ENCODE measurements around the gene NLGN2. TPM values are rescaled to one million over a fixed set of nuclear protein-coding genes. Genes with fewer than 3 reads are reported as not detected.

Gene NLGN2
- total RNA-seq, 1 experiment from 2014 or later = 76.7 TPM

DNA sequence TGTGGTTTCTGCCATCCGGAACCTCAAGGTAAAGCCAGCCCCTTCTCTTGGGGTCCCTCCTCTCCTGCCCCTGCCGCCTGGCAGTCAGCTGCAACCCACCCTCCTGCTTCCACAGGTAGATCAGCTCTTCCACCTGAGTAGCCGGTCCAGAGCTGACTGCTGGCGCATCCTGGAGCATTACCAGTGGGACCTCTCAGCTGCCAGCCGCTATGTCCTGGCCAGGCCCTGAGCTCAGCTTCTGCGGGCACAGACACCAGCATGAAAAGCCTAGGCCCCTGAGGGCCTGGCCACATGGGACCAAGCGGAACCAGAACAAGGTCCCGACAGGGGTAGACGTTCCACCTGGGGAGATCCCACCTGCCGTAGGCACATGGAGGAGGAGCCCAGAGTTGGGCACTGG is 18.8 kb upstream of the NLGN2 start:
- Mint-ChIP-seq H3K4me3 (no peak overlapping the region), H3K27ac (no peak overlapping the region), H3K36me3 (peaks cover 20% of the 10 kb centered on the region), H3K4me1 (peaks cover 10% of the 10 kb centered on the region), H3K9me3 (no peaks in the 10 kb centered on the region), H3K27me3 (ENCODE audit: low read depth) (no peaks in the 10 kb centered on the region)
- DNase-seq (ENCODE audit: low spot score) = no peak
- ChIA-PET POLR2A (no interaction called here), CTCF (no interaction called here)
- TF ChIP-seq, protein P1, sequence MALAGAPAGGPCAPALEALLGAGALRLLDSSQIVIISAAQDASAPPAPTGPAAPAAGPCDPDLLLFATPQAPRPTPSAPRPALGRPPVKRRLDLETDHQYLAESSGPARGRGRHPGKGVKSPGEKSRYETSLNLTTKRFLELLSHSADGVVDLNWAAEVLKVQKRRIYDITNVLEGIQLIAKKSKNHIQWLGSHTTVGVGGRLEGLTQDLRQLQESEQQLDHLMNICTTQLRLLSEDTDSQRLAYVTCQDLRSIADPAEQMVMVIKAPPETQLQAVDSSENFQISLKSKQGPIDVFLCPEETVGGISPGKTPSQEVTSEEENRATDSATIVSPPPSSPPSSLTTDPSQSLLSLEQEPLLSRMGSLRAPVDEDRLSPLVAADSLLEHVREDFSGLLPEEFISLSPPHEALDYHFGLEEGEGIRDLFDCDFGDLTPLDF (CRISPR knock-in tag; IDR thresholded peaks at IDR 0.05) = no peak
- TF ChIP-seq SMAD4 (CRISPR knock-in tag; IDR thresholded peaks at IDR 0.05) = no peak
- TF ChIP-seq SOX15 (CRISPR knock-in tag; IDR thresholded peaks at IDR 0.05) = no peak
- no peak for TF ChIP-seq SMAD3 (CRISPR knock-in tag; IDR thresholded peaks at IDR 0.05; ENCODE audit: borderline replicate concordance)
- no peak for TF ChIP-seq ELF4 (CRISPR knock-in tag; IDR thresholded peaks at IDR 0.05; ENCODE audit: low read depth)
- no peak for TF ChIP-seq ZNF138 (CRISPR knock-in tag; conservative IDR thresholded peaks at IDR 0.05)
- TF ChIP-seq, protein P2, sequence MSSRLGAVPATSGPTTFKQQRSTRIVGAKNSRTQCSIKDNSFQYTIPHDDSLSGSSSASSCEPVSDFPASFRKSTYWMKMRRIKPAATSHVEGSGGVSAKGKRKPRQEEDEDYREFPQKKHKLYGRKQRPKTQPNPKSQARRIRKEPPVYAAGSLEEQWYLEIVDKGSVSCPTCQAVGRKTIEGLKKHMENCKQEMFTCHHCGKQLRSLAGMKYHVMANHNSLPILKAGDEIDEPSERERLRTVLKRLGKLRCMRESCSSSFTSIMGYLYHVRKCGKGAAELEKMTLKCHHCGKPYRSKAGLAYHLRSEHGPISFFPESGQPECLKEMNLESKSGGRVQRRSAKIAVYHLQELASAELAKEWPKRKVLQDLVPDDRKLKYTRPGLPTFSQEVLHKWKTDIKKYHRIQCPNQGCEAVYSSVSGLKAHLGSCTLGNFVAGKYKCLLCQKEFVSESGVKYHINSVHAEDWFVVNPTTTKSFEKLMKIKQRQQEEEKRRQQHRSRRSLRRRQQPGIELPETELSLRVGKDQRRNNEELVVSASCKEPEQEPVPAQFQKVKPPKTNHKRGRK (CRISPR knock-in tag; IDR thresholded peaks at IDR 0.05; ENCODE audit: borderline replicate concordance) = no peak
- TF ChIP-seq, protein P3, sequence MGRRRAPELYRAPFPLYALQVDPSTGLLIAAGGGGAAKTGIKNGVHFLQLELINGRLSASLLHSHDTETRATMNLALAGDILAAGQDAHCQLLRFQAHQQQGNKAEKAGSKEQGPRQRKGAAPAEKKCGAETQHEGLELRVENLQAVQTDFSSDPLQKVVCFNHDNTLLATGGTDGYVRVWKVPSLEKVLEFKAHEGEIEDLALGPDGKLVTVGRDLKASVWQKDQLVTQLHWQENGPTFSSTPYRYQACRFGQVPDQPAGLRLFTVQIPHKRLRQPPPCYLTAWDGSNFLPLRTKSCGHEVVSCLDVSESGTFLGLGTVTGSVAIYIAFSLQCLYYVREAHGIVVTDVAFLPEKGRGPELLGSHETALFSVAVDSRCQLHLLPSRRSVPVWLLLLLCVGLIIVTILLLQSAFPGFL (CRISPR knock-in tag; IDR thresholded peaks at IDR 0.05; ENCODE audit: borderline replicate concordance) = no peak
- TF ChIP-seq TP53 (CRISPR knock-in tag; IDR thresholded peaks at IDR 0.05) = no peak
- TF ChIP-seq, protein P4, sequence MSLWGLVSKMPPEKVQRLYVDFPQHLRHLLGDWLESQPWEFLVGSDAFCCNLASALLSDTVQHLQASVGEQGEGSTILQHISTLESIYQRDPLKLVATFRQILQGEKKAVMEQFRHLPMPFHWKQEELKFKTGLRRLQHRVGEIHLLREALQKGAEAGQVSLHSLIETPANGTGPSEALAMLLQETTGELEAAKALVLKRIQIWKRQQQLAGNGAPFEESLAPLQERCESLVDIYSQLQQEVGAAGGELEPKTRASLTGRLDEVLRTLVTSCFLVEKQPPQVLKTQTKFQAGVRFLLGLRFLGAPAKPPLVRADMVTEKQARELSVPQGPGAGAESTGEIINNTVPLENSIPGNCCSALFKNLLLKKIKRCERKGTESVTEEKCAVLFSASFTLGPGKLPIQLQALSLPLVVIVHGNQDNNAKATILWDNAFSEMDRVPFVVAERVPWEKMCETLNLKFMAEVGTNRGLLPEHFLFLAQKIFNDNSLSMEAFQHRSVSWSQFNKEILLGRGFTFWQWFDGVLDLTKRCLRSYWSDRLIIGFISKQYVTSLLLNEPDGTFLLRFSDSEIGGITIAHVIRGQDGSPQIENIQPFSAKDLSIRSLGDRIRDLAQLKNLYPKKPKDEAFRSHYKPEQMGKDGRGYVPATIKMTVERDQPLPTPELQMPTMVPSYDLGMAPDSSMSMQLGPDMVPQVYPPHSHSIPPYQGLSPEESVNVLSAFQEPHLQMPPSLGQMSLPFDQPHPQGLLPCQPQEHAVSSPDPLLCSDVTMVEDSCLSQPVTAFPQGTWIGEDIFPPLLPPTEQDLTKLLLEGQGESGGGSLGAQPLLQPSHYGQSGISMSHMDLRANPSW (CRISPR knock-in tag; conservative IDR thresholded peaks at IDR 0.05; ENCODE audit: low read depth) = no peak
- TF ChIP-seq, protein P5, sequence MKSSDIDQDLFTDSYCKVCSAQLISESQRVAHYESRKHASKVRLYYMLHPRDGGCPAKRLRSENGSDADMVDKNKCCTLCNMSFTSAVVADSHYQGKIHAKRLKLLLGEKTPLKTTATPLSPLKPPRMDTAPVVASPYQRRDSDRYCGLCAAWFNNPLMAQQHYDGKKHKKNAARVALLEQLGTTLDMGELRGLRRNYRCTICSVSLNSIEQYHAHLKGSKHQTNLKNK (CRISPR knock-in tag; IDR thresholded peaks at IDR 0.05) = no peak
- TF ChIP-seq HMGA2 (CRISPR knock-in tag; IDR thresholded peaks at IDR 0.05) = no peak
- no peak for TF ChIP-seq ZNF317 (CRISPR knock-in tag; IDR thresholded peaks at IDR 0.05; ENCODE audit: borderline replicate concordance, low read depth)
- no peak for TF ChIP-seq ZNF423 (CRISPR knock-in tag; IDR thresholded peaks at IDR 0.05)
- no peak for TF ChIP-seq FOXK1 (CRISPR knock-in tag; IDR thresholded peaks at IDR 0.05)
- TF ChIP-seq CREB1 (CRISPR knock-in tag; IDR thresholded peaks at IDR 0.05) = no peak
- no peak for ATAC-seq

DNA sequence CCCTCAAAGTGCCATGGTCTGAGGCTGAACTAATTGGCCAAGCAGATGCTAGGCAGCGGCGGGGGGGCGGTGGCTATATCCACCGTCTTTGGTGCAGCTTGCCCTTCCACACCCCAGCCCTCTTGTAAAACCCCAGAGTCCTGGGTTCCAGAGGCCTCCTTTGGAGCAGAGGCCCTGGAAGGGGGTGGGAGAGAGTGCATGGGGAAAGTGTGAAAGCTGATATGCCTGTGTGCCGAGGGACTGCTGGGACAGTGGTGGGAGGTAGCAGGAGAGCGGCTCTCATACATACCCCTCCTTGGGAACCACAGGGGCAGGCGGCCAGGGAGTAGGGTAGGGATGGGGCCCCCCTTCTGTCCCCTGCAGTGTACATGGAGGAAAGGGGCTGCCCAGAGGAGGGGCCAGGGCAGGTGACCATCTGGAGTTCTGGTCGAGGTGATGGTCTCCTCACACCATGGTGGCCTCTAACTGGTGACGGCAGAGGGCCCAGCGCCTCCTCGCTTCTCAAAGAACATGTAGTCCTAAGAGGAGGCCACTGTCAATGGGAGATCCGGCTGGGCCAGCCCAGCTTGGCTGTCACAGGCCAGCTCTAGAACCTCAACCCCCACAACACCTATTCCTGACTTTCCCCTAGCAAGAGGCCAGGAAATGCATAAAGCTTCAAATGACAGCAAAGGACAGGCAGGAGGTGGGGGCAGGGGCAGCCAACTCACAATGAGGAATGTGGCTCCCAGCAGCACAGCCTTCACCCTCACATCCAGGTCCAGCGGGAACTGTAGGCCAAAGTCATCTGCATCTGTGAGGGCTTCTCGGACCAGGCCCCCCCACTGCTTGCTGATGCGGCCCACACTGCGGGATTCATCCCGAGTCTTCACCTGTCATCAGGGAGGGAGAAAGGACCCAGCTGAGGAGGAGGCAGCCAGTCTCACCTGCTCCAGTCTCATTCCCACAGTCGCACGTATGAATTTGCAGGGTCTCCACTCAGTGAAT is 17.4 kb upstream of the NLGN2 start:
- POLR2A ChIA-PET = no interaction called here
- Mint-ChIP-seq H3K27me3 (ENCODE audit: low read depth) (no peaks in the 10 kb centered on the region; the same call in 1 of the 2 replicates), H3K36me3 (peaks cover 20% of the 10 kb centered on the region), H3K4me3 (no peak overlapping the region), H3K27ac (no peak overlapping the region), H3K4me1 (peaks cover 11% of the 10 kb centered on the region), H3K9me3 (no peaks in the 10 kb centered on the region)
- CTCF ChIA-PET = no interaction called here
- DNase-seq (ENCODE audit: low spot score) (no peak), ATAC-seq (no peak)
- TF ChIP-seq, protein P6, sequence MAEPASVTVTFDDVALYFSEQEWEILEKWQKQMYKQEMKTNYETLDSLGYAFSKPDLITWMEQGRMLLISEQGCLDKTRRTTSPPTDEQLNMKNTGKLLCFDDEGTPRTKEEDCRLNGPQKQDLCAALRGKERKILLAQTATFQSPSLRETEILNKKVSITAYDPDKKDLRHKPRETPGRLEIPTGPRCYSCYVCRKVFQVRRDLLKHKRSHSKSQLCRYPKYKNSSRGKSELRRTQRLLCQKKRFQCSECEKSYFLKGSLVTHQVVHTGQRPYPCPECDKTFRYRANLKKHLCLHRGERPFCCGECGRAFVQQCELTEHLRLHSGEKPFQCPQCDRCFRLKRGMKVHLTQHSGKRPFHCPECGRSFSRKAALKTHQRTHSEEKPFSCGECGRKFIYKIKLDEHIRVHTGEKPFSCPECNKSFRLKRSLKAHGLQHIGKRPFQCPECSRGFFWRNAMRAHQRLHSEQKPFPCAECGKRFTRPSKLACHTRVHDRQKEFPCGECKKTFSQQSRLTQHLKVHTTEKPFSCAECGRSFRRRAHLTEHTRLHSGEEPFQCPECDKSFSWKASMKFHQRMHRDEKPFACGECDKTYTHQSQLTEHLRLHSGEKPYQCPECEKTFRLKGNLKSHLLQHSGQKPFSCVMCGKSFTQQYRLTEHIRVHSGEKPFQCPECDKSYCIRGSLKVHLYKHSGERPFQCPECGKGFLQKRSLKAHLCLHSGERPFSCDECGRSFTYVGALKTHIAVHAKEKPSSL (CRISPR knock-in tag; conservative IDR thresholded peaks at IDR 0.05) = no peak
- no peak for TF ChIP-seq RORB (CRISPR knock-in tag; IDR thresholded peaks at IDR 0.05)
- no peak for TF ChIP-seq JUN (CRISPR knock-in tag; IDR thresholded peaks at IDR 0.05)
- TF ChIP-seq ESRRA (CRISPR knock-in tag; IDR thresholded peaks at IDR 0.05; ENCODE audit: borderline replicate concordance) = no peak
- no peak for TF ChIP-seq ZNF317 (CRISPR knock-in tag; IDR thresholded peaks at IDR 0.05; ENCODE audit: borderline replicate concordance, low read depth)
- TF ChIP-seq, protein P7, sequence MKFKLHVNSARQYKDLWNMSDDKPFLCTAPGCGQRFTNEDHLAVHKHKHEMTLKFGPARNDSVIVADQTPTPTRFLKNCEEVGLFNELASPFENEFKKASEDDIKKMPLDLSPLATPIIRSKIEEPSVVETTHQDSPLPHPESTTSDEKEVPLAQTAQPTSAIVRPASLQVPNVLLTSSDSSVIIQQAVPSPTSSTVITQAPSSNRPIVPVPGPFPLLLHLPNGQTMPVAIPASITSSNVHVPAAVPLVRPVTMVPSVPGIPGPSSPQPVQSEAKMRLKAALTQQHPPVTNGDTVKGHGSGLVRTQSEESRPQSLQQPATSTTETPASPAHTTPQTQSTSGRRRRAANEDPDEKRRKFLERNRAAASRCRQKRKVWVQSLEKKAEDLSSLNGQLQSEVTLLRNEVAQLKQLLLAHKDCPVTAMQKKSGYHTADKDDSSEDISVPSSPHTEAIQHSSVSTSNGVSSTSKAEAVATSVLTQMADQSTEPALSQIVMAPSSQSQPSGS (CRISPR knock-in tag; IDR thresholded peaks at IDR 0.05; ENCODE audit: borderline replicate concordance, low read depth) = no peak
- TF ChIP-seq OVOL2 (CRISPR knock-in tag; IDR thresholded peaks at IDR 0.05; ENCODE audit: borderline replicate concordance) = no peak
- no peak for TF ChIP-seq FOXP1 (CRISPR knock-in tag; IDR thresholded peaks at IDR 0.05; ENCODE audit: borderline replicate concordance)

All from WTC11 (cell line).